Measurements from ENCODE around the gene GALM.
"Not testable (repeated sequence)": the region's sequence is repeated elsewhere in the genome, so short reads cannot be mapped to it uniquely, and the experiment has no call there.

The GALM gene

DNA sequence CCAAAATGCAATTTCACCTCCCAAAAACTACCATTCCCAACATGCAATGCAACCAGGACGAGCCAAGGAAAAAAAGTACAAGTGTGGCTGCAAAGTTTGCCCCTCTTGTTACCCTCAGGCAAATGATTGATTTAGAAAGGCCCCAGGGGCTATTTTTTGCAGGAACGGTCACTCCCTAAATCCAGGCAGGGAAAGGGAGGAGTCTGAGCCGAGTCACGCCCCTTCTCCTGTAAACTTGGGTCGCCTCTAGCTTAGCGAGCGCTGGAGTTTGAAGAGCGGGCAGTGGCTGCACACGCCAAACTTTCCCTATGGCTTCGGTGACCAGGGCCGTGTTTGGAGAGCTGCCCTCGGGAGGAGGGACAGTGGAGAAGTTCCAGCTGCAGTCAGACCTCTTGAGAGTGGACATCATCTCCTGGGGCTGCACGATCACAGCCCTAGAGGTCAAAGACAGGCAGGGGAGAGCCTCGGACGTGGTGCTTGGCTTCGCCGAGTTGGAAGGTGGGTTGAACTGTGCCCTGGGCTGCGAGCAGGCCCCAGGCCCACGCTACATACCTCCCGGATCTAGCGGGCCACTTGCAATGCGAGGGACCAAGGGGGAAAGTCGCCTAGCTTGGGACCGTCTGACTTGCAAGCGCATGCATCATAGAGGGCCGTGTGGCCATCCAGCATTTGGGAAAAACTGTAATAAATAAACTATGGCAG is at the start of gene GALM:
Gene GALM, plus strand, starts transcription at position 261 of the 702 bp plus-strand sequence. Its CDS starts 48 bp downstream, at position 309.
- FAIRE-seq = peak; percentile 61

DNA sequence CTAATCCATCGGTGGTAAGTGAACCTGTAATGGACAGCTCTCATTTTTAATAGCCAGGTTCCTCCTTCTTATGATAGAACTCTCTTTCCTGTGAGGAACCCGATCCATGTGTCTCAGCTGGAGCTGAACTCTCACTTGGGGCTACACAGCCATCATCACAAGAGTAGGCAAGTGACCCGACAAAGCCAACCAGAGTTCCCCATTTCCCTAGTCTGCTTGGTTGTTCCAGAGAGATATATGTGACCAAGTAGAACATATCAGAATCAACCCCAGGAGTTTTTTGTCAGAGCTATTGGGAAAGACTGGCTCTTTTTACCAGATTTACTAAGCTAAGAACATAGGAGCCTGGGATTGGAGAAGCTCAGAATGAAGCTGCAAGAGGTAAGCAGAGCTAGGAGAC is 48.6 kb upstream of the GALM start:
- no peak for FAIRE-seq

DNA sequence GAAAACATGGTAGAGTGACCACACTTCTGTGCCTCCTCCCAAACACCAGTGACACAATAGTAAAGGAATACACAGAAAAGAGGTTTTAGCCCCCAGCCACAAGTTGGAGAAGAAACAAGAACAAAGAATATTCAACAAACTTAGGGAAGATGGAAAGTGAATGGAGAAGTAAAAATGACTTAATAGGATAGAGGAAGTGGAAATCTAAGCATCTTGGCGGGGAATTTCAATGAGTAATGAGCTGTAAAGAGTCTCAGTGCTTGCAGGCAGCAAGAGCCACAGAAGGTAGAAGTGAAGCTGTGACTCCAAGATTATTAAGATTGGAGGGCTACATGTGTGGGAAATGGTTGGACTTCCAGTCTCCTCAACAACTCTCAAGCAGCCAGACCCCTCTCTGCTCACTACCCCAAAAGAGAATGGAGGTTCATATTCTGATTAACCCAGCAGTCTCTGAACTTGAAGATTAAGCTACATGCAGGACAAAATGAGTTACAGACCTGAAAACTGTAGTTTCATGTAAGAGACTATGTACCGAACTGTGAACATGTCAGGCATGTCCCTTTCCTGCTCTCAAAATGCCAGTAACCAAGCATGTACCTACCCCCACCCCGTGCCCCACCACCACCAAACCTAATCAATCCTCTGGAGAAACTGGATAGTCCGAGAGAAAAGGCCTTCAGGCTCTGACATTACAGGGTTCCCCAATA is 46.3 kb upstream of the GALM start:
- no peak for FAIRE-seq

DNA sequence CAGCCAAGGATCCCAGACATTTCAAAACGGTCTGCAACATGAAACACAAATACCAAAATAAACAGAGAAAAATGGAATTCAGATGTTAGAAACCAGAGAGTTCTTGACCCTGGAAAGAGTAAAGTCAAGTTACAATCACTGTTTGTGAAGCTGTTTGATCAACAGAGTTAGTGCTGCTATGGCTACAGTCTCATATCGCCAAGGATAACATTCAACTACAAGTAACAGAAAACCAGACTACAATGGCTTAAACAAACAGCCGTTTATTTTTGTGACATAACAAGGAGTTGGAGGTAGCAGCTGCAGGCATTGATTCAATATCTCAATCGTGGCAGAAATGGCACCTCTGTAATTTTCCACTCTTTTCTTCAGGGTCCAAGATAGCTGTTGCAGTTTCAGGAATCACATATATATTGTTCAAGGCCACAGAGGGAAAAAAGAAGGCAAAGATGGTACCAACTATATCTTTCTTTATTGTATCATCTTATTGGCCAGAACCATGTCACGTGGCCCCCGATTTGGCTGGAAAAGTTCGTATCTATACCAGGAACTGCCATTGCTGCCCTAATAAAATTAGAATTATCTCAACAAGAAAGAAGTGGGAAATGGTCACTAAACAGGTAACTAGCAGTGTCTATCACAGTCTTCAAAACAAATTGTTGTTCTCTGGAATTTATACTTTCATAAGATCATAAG is 45.5 kb upstream of the GALM start:
- FAIRE-seq = no peak

DNA sequence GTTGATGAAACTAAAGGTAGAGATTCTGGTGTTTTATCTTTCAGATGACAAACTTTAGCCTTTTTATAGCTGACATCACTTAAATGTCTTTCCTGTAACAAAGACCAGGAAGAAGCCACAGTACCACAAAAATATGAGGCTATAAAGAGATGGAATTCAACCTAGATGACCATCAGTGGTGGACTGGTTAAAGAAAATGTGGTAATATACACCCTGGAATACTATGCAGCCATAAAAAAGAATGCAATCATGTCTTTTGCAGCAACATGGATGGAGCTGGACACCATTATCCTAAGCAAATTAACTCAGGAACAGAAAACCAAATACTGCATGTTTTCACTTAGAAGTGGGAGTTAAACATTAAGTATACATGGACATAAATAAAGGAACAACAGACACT is 44.9 kb upstream of the GALM start:
- no peak for FAIRE-seq

DNA sequence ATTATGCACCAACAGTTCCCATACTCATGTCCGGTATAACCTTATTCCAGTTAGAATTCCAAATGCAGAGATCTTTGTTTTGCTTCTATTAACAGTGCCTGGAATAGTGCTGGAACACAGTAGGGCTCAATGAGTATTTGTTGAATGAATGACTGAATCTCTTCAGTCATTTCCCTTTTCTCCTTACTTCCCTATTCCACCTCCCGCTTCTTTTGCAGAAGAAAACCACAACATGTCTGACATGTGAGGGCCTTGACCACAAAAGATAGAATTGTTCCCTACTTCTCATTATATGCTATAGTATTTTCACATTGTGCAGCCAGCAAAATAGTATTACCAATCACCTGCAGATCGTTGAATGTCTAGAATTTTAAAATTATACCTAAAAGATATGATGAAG is 43.7 kb upstream of the GALM start:
- FAIRE-seq = no peak

DNA sequence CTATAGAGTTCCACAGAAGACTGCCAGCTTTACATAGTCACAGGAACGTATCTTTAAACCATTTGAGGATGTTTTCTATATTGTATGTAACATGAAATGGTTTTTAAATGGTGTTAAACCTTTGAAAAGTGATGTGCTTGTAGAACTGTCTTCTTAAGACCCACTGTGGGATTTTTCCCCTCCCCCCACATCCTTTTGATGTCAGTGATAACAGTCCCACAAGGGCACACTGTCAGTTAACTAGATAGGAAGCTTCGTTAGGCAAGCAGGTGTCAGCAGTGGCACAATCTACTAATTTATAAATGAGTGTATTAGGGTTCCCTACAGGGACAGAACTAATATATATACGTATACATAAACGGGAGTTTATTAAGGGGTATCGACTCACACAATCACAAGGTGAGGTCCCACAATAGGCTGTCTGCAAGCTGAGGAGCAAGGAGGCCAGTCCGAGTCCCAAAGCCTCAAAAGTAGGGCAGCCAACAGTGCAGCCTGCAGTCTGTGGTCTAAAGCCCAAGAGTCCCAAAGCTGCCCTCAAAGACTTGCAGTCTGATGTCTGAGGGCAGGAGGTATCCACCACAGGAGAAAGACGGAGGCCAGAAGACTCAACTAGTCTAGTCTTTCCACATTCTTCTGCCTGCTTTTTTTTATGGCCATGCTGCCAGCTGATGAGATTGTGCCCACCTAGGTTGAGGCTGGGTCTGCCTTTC is 39.4 kb upstream of the GALM start:
- no peak for FAIRE-seq

DNA sequence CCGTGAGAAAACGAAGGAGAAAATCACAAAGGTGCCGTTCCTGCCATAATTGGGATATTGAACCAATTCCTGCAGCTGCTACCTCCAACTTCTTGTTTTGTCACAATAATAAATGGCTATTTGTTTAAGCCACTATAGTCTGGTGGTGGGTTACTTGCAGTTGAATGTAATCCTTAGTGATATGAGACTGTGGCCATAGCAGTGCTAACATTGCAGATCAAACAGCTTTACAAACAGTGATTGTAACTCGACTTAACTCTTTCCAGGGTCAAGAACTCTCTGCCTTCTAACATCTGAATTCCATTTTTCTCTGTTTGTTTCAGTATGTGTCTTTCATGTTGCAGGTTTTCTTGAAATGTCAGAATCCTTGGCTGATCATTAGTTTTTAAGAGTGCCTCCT is 38.5 kb upstream of the GALM start:
- FAIRE-seq = no peak

DNA sequence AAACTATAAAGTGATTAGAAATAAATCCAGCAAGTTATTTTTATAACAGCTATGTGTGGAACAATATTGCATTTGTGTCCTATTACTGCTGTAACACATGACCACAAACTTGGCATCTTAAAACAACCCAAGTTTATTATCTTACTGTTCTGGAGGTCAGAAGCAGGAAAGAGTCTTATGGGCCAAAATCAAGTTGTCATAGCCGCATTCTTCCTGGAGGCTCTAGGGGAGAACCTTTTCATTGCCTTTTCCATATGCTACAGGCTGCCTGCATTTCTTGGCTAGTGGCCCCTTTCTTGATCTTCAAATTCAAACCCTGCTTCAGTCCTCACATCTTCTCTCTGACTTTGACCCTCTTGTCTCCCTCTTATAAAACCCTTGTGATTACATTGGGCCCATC is 36.2 kb upstream of the GALM start:
- no peak for FAIRE-seq

DNA sequence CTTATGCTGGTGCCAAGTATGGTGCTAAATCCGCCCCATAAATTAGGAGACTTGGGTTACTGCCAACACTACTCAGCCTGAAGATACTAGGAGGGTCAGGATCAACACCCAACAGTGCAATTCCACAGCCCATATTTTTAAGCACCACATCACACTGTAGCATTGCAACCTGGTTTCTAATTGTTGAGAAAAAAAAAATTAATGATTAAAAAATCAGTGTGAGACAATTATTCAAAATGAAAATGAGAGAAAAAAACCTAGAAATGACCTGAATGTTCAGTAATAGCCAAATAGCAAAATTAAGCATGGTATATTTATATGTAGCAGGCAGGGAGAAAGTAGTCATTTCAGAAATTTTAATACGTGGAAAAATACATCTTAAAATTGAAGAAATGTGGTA is 33.9 kb upstream of the GALM start:
- no peak for FAIRE-seq

DNA sequence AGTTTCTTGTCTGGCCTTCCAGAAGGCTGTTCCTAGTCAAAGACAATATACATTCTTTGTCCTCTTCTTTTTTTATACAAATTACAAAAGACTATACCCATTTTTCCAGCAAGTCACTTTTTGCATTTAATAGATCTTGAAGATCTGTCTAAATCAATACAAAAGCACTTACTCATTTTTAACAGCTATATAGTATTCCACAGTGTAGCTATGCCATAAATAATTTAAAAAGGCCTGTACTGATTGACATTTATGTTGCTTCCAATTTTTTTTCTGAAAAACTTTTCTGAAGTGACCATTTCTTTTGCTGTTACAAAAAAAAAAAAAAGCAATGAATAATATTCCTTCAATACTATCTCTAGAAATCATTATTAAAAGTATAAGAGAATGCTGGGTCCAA is 32.9 kb upstream of the GALM start:
- no peak for FAIRE-seq

DNA sequence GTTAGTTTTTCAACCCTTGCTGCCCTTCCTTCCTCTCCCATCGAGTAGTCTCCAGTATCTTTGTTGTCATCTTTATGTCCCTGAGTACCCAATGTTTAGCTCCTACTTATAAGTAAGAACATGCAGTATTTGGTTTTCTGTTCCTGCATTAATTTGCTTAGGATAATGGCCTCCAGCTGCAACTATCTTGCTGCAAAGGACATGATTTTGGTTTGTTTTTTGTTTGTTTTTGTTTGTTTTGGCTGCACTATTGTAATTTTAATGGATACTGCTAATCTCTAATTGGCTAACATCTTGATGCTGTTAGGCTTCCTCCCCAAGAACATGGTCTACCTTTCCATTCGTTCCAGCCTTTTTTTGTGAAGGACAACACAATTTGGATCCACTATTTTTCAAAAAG is 32.0 kb upstream of the GALM start:
- FAIRE-seq = no peak

DNA sequence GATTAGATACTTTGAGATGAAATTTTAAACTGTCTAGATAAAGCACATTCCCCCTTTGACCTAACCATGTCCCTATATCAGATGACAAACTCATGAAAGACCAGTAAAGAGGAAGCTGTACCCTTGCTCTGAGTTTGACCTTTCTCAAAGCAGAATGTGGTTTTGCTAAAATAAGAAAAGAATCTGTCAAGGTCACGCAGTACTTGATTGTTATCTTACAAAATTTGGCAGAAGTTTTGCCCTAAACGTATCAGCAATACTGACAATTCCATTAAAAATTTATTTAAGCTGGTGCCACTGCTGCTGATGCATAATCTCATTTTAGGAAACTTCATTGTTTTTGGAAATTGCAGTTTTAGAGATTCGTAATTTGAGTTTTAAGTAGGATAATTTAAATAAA is 31.2 kb upstream of the GALM start:
- FAIRE-seq = no peak

DNA sequence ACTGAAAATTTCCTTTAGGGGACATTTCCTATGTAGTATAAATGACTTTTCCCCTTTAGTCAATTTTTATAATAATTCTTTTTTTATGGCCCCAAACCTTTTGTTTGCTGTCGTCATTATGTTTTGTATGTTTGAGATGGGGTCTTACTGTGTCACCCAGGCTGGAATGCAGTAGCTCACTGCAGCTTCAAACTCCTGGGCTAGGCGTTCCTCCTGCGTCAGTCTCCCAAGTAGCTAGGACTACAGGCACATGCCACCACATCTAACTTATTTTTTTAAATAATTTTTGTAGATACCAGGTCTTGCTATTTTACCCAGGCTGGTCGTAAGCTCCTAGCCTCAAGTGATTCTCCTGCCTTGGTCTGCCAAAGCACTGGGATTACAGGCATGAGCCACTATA is 30.8 kb upstream of the GALM start:
- no peak for FAIRE-seq

DNA sequence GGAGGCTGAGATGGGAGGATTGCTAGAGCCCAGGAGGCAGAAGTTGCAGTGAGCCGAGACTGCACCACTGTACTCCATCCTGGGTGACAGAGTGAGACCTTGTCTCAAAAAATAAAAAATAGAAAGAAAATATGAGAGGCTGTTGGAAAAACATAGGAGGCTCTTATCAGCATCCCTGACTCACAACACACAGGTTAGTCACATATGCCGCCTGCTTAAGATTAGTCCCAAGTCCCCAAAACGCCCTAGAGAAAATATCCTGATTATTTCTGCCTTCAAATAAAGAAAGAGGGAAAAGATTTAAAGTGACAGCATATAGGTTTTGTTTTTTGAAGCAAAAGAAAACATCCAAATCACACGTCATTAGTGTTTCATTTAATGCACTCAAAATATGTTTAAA is 29.8 kb upstream of the GALM start:
- no peak for FAIRE-seq

DNA sequence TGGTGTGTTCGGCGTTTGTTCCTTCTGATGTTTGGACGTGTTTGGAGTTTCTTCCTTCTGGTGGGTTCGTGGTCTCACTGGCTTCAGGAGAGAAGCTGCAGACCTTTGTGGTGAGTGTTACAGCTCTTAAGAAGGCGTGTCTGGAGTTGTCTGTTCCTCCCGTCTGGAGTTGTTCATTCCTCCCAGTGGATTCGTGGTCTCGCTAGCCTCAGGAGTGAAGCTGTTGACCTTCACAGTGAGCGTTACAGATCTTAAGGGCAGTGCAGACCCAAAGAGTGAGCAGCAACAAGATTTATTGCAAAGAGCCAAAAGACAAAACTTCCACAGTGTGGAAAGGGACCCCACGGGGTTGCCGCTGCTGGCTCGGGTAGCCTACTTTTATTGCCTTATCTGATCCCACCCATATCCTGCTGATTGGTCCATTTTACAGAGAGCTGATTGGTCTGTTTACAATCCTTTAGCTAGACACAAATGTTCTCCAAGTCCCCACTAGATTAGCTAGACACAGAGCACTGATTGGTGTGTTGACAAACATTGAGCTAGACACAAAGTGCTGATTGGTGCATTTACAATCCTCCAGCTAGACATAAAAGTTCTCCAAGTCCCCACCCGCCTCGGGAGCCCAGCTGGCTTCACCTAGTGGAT is 23.4 kb upstream of the GALM start:
- FAIRE-seq = not testable (repeated sequence)

DNA sequence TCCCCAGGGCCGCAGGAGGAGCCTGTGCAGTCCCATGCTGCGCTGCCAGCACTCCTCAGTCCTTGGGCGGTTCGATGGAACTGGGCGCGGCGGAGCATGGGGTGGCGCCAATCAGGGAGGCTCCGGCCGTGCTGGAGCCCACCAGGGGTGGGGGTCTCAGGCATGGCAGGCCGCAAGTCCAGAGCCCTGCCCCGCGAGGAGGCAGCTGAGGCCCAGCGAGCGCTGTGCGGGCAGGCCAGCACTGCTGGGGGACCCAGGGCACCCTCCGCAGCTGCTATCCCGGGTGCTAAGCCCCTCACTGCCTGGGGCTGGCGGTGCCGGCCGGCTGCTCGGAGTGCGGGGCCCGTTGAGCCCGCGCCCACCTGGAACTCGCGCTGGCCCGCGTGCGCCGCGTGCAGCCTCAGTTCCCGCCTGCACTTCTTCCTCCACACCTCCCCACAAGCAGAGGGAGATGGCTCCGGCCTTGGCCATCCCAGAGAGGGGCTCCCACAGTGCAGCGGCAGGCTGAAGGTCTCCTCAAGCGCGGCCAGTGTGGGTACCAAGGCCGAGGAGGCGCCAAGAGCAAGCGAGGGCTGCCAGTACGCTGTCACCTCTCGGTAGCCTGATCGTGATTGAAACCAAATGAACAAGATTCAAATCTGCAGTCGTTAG is 22.8 kb upstream of the GALM start:
- FAIRE-seq = no peak

DNA sequence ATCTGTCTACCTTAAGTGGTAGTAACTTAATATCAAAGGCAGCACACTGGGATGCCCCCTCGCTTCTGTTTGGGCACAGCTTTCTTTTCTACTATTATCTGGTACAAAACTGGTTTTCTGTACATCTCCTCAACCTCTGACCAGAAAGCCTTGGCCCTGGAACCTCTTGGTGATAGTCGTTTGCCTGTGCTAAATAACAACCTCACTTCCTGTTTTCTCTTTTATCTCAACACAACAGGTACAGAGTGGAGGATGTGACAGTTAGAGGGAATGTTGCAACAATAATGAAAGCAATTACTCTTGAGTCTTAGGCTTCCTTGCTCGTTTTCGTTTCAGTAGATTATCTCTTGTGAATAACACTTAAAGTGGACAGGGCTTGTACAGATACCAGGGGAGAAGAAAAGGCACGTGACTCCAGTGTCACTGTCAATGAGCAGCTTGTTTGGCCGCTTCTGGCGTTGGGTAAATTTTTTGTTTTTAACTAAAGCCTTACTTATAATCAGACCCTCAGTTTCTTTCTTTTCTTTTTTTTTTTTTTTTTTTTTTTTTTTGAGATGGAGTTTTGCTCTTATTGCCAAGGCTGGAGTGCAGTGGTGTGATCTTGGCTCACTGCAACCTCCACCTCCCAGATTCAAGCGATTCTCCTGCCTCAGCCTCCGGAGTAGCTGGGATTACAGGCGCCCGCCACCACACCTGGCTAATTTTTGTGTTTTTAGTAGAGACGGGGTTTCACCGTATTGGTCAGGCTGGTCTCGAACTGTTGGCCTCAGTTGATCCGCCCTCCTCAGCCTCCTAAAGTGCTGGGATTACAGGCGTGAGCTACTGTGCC is 22.0 kb upstream of the GALM start:
- not testable (repeated sequence) for FAIRE-seq

DNA sequence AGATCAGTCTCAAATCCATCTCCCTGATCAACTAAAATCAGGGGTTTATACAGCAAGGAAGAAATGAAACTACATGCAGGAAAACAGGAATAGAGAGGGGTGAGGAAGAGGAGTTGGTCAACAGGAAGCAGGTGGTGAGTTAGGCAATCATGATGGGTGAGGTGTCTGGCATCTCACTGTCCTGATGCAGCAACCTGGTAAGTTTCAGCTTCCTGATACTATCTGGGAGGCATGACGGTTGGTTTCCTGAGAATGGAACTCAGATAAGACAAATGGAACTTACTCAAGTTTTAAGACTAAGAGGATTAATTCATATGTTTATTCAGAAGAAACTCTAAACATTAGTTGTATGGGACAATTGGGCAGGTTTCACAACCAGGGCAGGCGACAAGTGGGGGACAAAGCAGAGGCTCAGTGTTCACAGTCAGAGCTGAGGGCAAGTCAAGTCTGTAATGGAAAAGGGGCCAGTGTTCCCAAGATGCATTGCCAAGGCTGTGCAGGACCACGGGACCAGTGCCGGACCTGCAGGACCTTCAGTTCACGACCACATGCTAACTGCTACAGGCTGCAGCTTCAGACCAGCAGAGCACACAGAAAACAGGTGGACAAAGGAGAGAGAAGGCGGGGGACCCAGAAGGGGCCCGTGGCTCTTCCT is 17.7 kb upstream of the GALM start:
- no peak for FAIRE-seq

DNA sequence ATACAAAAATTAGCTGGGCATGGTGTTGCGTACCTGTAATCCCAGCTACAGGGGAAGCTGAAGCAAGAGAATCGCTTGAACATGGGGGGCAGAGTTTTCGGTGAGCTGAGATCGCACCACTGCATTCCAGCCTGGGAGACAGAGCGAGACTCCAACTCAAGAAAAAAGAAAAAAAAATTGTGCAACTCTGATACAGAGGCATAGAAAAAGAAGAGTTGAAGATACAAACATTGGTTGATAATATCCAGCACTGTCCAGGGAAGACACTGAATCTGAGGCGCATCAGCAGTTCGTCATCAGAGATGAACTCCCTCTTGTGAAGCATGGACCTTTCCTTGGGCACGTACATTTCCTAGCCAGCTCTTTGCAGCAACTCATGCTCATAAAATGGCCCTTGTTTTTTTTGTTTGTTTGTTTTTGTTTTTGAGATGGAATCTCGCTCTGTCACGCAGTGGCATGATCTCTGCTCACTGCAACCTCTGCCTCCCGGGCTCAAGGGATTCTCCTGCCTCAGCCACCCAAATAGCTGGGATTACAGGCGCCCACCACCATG is 16.7 kb upstream of the GALM start:
- no peak for FAIRE-seq

DNA sequence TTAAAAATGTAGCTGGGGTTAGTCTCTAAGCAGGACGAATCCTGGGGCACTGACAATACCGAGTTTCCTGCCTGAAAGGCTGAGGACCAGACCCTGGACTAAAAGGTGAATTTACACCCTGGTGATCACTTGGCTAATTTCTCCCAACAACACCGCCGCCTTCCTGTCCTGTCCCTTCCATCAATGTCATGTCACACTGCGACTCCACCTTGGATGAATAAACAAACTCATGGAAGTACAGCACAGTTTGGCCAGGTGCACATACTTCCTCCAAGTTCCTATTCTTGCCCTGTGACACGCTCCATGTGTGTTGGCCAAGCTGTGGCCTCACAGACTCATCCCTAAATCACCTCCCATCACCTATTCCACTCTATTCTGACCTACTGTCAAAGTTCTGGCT is 15.9 kb upstream of the GALM start:
- no peak for FAIRE-seq
